Kidney epithelial cell (primary cell): ENCODE measurements around the gene GRIK3. TPM values are rescaled to one million over a fixed set of nuclear protein-coding genes. Genes with fewer than 3 reads are reported as not detected.

Experiments used
- DNase-seq: peaks from one replicate; pipeline ENCODE4 v3.0.0-alpha.2; 2010; ENCODE audit warnings: low read depth
- H3K27me3 ChIP-seq: 2 replicates; pipeline ENCODE4 v1.6.0; 2011; ENCODE audit warnings: low read length; ENCODE audit not compliant: control insufficient read depth, insufficient read depth
- H3K36me3 ChIP-seq: 2 replicates; pipeline ENCODE4 v1.5.1; 2011; ENCODE audit warnings: low read length; ENCODE audit not compliant: control insufficient read depth, insufficient read depth
- H3K4me3 ChIP-seq: 2 replicates; pipeline ENCODE4 v1.5.1; 2011; ENCODE audit warnings: low read depth, mild to moderate bottlenecking, control low read depth, low read length
- CTCF ChIP-seq: IDR thresholded peaks from 2 replicates; pipeline ENCODE4 v1.5.1; 2011; ENCODE audit warnings: mild to moderate bottlenecking, moderate library complexity, low read length, control low read depth, inconsistent platforms; ENCODE audit not compliant: insufficient read depth, poor library complexity, severe bottlenecking
- total RNA-seq: library from RNA; depleted of rRNA; stranded (reverse); fragments of >200 nt; gene quantifications from 2 replicates; pipeline ENCODE4 v1.2.3, GENCODE V29; 2015

GRIK3 gene
- total RNA-seq, 1 donor from 2014 or later, result under 0.01 TPM

DNA sequence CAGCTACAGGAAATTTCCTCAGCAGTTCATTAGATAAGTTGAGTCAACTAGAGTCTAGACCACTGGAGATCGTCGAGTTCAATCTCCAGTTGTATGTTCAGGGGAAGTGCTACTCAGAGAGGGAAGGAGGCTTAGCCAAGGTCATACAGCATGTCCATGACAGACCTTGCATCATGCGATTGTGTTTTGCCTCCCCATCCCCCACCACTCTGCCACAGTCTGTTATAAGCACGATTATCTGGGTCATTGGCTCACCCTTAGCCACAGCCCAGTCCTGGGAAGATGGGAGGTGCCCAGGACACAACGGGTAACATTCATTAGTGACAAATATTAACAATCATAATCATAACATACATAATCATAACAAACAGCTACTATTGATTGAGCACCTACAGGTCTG, 18.9 kb upstream of the GRIK3 start:
- TF ChIP-seq CTCF, result no peak
- no peak for DNase-seq
- Histone ChIP-seq H3K4me3 (no peak overlapping the region), H3K36me3 (no peaks in the 10 kb centered on the region), H3K27me3 (no peaks in the 10 kb centered on the region)

DNA sequence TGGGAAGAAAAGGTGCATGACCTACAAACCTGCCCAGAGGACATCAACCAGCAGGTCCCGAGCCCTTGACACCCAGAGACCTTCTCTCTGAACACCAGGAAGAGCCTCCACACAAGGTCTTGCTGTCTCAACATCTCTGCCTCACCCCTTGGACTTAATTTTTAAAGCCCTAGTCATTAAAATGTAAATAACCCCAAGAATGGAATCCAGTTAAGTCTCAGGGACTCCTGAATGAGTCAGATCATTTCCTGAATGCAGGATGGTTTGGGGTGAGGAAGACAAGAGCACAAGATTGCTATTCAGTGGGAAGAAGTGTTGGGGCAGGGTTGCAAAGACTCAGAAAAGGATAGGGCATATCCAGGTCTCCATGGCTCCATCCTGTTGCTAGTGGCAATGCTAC, 17.8 kb upstream of the GRIK3 start:
- no peaks in the 10 kb centered on the region for H3K27me3 ChIP-seq
- DNase-seq, result no peak
- H3K36me3 ChIP-seq, result no peaks in the 10 kb centered on the region
- no peak overlapping the region for H3K4me3 ChIP-seq
- no peak for TF ChIP-seq CTCF

- DNase-seq, result no peak
- Histone ChIP-seq H3K27me3 (no peaks in the 10 kb centered on the region), H3K36me3 (no peaks in the 10 kb centered on the region), H3K4me3 (no peak overlapping the region)
- TF ChIP-seq CTCF, result no peak
These were observed 17.0 kb upstream of the GRIK3 start for GRCh38 chr1:37051346-37051745.

DNA sequence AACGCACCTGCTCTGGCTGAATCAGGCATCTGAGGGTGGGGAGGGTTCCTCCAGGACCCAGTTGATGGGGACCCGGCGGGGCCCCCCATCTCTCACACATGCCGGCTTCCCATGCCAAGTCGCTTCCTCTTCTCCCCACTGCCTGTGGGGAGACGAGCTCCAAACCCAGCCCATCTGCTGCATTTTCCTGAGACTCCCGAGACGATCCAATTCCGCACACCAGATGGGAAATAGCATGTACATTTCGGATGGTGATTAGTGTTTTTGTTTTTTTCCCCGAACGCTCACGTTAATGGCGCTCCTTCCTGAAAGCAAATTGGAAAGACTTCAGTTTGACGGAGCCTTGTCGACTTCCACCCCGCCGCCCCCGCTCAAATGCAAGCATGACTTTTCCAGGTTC, 13.2 kb upstream of the GRIK3 start:
- no peak for DNase-seq
- Histone ChIP-seq H3K27me3 (no peaks in the 10 kb centered on the region), H3K36me3 (no peaks in the 10 kb centered on the region), H3K4me3 (no peak overlapping the region)
- TF ChIP-seq CTCF, result no peak

GRCh38 chr1:37043101-37043500, 8.8 kb upstream of the GRIK3 start:
- peaks cover 10% of the 10 kb centered on the region for H3K27me3 ChIP-seq

More at GRCh38 chr1:37043101-37043500, 8.8 kb upstream of the GRIK3 start:
- no peak for DNase-seq
- no peak for TF ChIP-seq CTCF
- Histone ChIP-seq H3K4me3 (no peak overlapping the region), H3K36me3 (no peaks in the 10 kb centered on the region)
